Sigmoid colon (tissue), 7 donors: ENCODE results near the gene GNPAT. TPM values are rescaled to one million over a fixed set of nuclear protein-coding genes. Genes with fewer than 3 reads are reported as not detected.

ENCODE experiments used
- DNase-seq: peaks from one replicate; pipeline ENCODE4 v3.0.0-alpha.2; 2019
- H3K27ac ChIP-seq, 4 donors: fragments of 200-600 bp; sonication (generic); one replicate each; pipeline ENCODE4 v1.5.1; 2016 to 2019; ENCODE audit warnings: mild to moderate bottlenecking in 1 of 4
- H3K27me3 ChIP-seq, 3 donors: fragments of 200-600 bp; sonication (generic); one replicate each; pipeline ENCODE4 v1.5.1; 2019; ENCODE audit warnings: mild to moderate bottlenecking in 1 of 3
- H3K36me3 ChIP-seq, 4 donors: fragments of 200-600 bp; sonication (generic); one replicate each; pipeline ENCODE4 v1.5.1; 2016 to 2019
- H3K4me1 ChIP-seq, 4 donors: fragments of 200-600 bp; sonication (generic); one replicate each; pipeline ENCODE4 v1.5.1; 2017 to 2019
- H3K4me3 ChIP-seq, 4 donors: fragments of 200-600 bp; sonication (generic); one replicate each; pipeline ENCODE4 v1.5.1; 2017 to 2019; ENCODE audit warnings: mild to moderate bottlenecking in 2 of 4, moderate library complexity in 1 of 4
- H3K9me3 ChIP-seq, 4 donors: fragments of 200-600 bp in 3 of 4; sonication (generic) in 3 of 4; one replicate each; pipeline versions ENCODE4 v1.5.1 to v1.6.1; 2013 to 2019
- CTCF ChIP-seq, 4 experiments: fragments of 450-650 bp in 3 of 4; fragments of 200-600 bp in 1 of 4; IDR thresholded peaks; one replicate each; pipeline ENCODE4 v1.5.1; 2016 to 2019; ENCODE audit warnings: antibody characterized with exemption in 4 of 4, mild to moderate bottlenecking in 3 of 4, moderate library complexity in 2 of 4
- EP300 ChIP-seq, 4 donors: sonication (generic); formaldehyde crosslinking; IDR thresholded peaks; one replicate each; pipeline ENCODE4 v1.6.1; 2017; ENCODE audit warnings: antibody characterized with exemption in 4 of 4
- POLR2A ChIP-seq, 2 donors: fragments of 450-650 bp; IDR thresholded peaks; one replicate each; pipeline ENCODE4 v1.6.1; 2016; ENCODE audit warnings: antibody characterized with exemption in 2 of 2, mild to moderate bottlenecking in 2 of 2, moderate library complexity in 2 of 2
- POLR2AphosphoS5 ChIP-seq, 4 donors: sonication (generic); formaldehyde crosslinking; IDR thresholded peaks; one replicate each; pipeline ENCODE4 v1.6.1; 2017; ENCODE audit warnings: antibody characterized with exemption in 4 of 4
- WGBS, 2 donors: extraction: QIAGEN DNeasy Blood & Tissue Kit; methylation state at CpG; one replicate each; pipeline ENCODE4 v1.1.7; 2013; 5-methylcytosine and 5-hydroxymethylcytosine counted together
- intact Hi-C: fragments of 100-400 bp; cut with DNase I; formaldehyde crosslinking; loops from one replicate; pipeline ENCODE4 v1.15.1; 2023
- polyA plus RNA-seq, 3 donors: library from polyadenylated mRNA; stranded (reverse); fragments of 200-250 nt; gene quantifications; one replicate each; pipeline ENCODE4 v1.2.3, GENCODE V29; 2013
- total RNA-seq, 4 donors: library from RNA; depleted of rRNA; stranded (reverse); fragments of >200 nt; gene quantifications; one replicate each; pipeline ENCODE4 v1.1.0, GENCODE V29; 2016
- donor health status: healthy with polysubstance abuse.
- donor health status: Bipolar disorder and iron deficiency.
- donor health status: healthy.

Gene GNPAT
- total and polyA plus RNA-seq, 7 donors: 29.4 to 58.9 (median 45.9) TPM

- 96% methylated on average over 44 of the region's 44 CpGs for WGBS, 2 donors
- Histone ChIP-seq H3K9me3 (no peaks in the 10 kb centered on the region), H3K27ac (no peak overlapping the region), H3K27me3 (no peaks in the 10 kb centered on the region), H3K4me1 (no peaks in the 10 kb centered on the region), H3K36me3 (no peaks in the 10 kb centered on the region), H3K4me3 (no peak overlapping the region)
- TF ChIP-seq CTCF (IDR thresholded peaks at IDR 0.05) (no peak), POLR2A (IDR thresholded peaks at IDR 0.05) (no peak), EP300 (IDR thresholded peaks at IDR 0.05) (no peak), POLR2AphosphoS5 (IDR thresholded peaks at IDR 0.05) (no peak)
- no peak for DNase-seq
- intact Hi-C loops: no loop called here
These were observed 76.4 kb downstream of the GNPAT start for GRCh38 chr1:231317306-231318014.

GRCh38 chr1:231318015-231318355 lies 77.0 kb downstream of the GNPAT start:
- 96 to 97% methylated on average over 15 of the region's 15 CpGs for WGBS, 2 donors
- Histone ChIP-seq H3K4me1 (no peaks in the 10 kb centered on the region), H3K27ac (no peak overlapping the region), H3K9me3 (no peaks in the 10 kb centered on the region), H3K27me3 (no peaks in the 10 kb centered on the region), H3K4me3 (no peak overlapping the region), H3K36me3 (no peaks in the 10 kb centered on the region)
- DNase-seq: no peak
- intact Hi-C loops: no loop called here
- no peak for TF ChIP-seq EP300 (IDR thresholded peaks at IDR 0.05)
- TF ChIP-seq POLR2A (IDR thresholded peaks at IDR 0.05): no peak
- no peak for TF ChIP-seq POLR2AphosphoS5 (IDR thresholded peaks at IDR 0.05)
- TF ChIP-seq CTCF (IDR thresholded peaks at IDR 0.05): no peak

- Histone ChIP-seq H3K27me3 (no peaks in the 10 kb centered on the region), H3K4me3 (no peak overlapping the region), H3K4me1 (no peaks in the 10 kb centered on the region), H3K9me3 (no peaks in the 10 kb centered on the region), H3K27ac (no peak overlapping the region), H3K36me3 (no peaks in the 10 kb centered on the region)
- no peak for TF ChIP-seq POLR2A (IDR thresholded peaks at IDR 0.05)
- no peak for TF ChIP-seq POLR2AphosphoS5 (IDR thresholded peaks at IDR 0.05)
- no peak for TF ChIP-seq EP300 (IDR thresholded peaks at IDR 0.05)
- no peak for TF ChIP-seq CTCF (IDR thresholded peaks at IDR 0.05)
- intact Hi-C loops: no loop called here
- DNase-seq: no peak
- WGBS, 2 donors: 93 to 95% methylated on average over 4 of the region's 4 CpGs
These were observed 77.6 kb downstream of the GNPAT start for GRCh38 chr1:231318568-231318967.

GRCh38 chr1:231319080-231319479 lies 78.1 kb downstream of the GNPAT start:
- no peaks in the 10 kb centered on the region for H3K27me3 ChIP-seq

More at GRCh38 chr1:231319080-231319479, 78.1 kb downstream of the GNPAT start:
- Histone ChIP-seq H3K4me1 (no peaks in the 10 kb centered on the region), H3K27ac (no peak overlapping the region), H3K36me3 (no peaks in the 10 kb centered on the region), H3K4me3 (no peak overlapping the region), H3K9me3 (no peaks in the 10 kb centered on the region)
- DNase-seq: no peak
- WGBS, 2 donors: 94 to 96% methylated on average over 9 of the region's 9 CpGs
- intact Hi-C loops: no loop called here
- TF ChIP-seq POLR2AphosphoS5 (IDR thresholded peaks at IDR 0.05) (no peak), CTCF (IDR thresholded peaks at IDR 0.05) (no peak), POLR2A (IDR thresholded peaks at IDR 0.05) (no peak), EP300 (IDR thresholded peaks at IDR 0.05) (no peak)
